K562 (cell line): ENCODE data around the gene PPIE. TPM values are rescaled to one million over a fixed set of nuclear protein-coding genes. Genes with fewer than 3 reads are reported as not detected.

Experiments
- C11orf30 ChIP-seq: fragments of 450-650 bp; IDR thresholded peaks from 2 replicates; pipeline ENCODE4 v1.6.1; 2016; ENCODE audit warnings: low read depth, mild to moderate bottlenecking
- CBFB ChIP-seq: sonication (generic); formaldehyde crosslinking; IDR thresholded peaks from 2 replicates; pipeline ENCODE4 v1.4.0; 2020; ENCODE audit warnings: mild to moderate bottlenecking, missing genetic modification reagents
- CBX3 ChIP-seq, 2 experiments: IDR thresholded peaks; 1 replicate in 1 of 2; 2 replicates in 1 of 2; pipeline ENCODE4 v1.6.1; 2012; ENCODE audit warnings: inconsistent platforms in 2 of 2, low read length in 2 of 2, borderline replicate concordance in 1 of 2, control low read depth in 1 of 2
- E2F3 ChIP-seq: fragments of 250-450 bp; sonication (Bioruptor Pico); IDR thresholded peaks from 2 replicates; pipeline ENCODE4 v1.4.0; 2020; ENCODE audit warnings: mild to moderate bottlenecking
- E2F6 ChIP-seq, 2 experiments: IDR thresholded peaks; 2 replicates each; pipeline ENCODE4 v1.6.1; 2011; ENCODE audit warnings: borderline replicate concordance in 1 of 2, control low read depth in 1 of 2, low read depth in 1 of 2, low read length in 1 of 2, mild to moderate bottlenecking in 1 of 2, mixed read lengths in 1 of 2, moderate library complexity in 1 of 2; ENCODE audit not compliant: insufficient read depth in 1 of 2, insufficient read length in 1 of 2, poor library complexity in 1 of 2, severe bottlenecking in 1 of 2; ENCODE audit errors: extremely low read depth in 1 of 2
- ELF1 ChIP-seq: fragments of 200-800 bp; sonication (Bioruptor generic); IDR thresholded peaks from 2 replicates; pipeline ENCODE4 v1.6.1; 2016; ENCODE audit warnings: missing genetic modification characterization, missing compliant biosample characterization
- ETV1 ChIP-seq: fragments of 450-650 bp; conservative IDR thresholded peaks from 2 replicates; pipeline ENCODE4 v1.6.1; 2016; ENCODE audit warnings: missing genetic modification characterization, control low read depth, low read depth, missing compliant biosample characterization
- FUS ChIP-seq: fragments of 200-400 bp; formaldehyde crosslinking; optimal IDR thresholded peaks from 2 replicates; pipeline ENCODE3; 2017; ENCODE audit warnings: low read depth, low read length
- HCFC1 ChIP-seq: IDR thresholded peaks from 2 replicates; pipeline ENCODE4 v1.6.1; 2012; ENCODE audit warnings: low read depth, low read length, improper control_type of control experiment
- MECOM ChIP-seq: fragments of 250-450 bp; sonication (Bioruptor Pico); IDR thresholded peaks from 2 replicates; pipeline ENCODE4 v1.8.0; 2022; ENCODE audit warnings: inconsistent platforms
- MEIS2 ChIP-seq: fragments of 450-650 bp; IDR thresholded peaks from 2 replicates; pipeline ENCODE4 v1.6.1; 2014; ENCODE audit warnings: mild to moderate bottlenecking; ENCODE audit not compliant: partially characterized antibody
- MLX ChIP-seq, 2 experiments: fragments of 450-650 bp in 1 of 2; sonication (generic) in 1 of 2; formaldehyde crosslinking; conservative IDR thresholded peaks; 2 replicates each; pipeline versions ENCODE4 v1.4.0 to v1.8.1; 2020 to 2022; ENCODE audit warnings: mild to moderate bottlenecking in 1 of 2, missing genetic modification reagents in 1 of 2
- MTA3 ChIP-seq: fragments of 450-650 bp; formaldehyde crosslinking; IDR thresholded peaks from 2 replicates; pipeline ENCODE4 v1.6.1; 2017; ENCODE audit warnings: mild to moderate bottlenecking, borderline replicate concordance
- MXI1 ChIP-seq: IDR thresholded peaks from 2 replicates; pipeline ENCODE4 v1.6.1; 2011; ENCODE audit warnings: low read depth, mild to moderate bottlenecking, improper control_type of control experiment, low read length
- NKRF ChIP-seq: fragments of 450-650 bp; IDR thresholded peaks from 2 replicates; pipeline ENCODE4 v1.6.1; 2016; ENCODE audit warnings: borderline replicate concordance
- NR2C1 ChIP-seq, 2 experiments: fragments of 450-650 bp; IDR thresholded peaks; 2 replicates each; pipeline ENCODE4 v1.6.1; 2017; ENCODE audit warnings: mild to moderate bottlenecking in 2 of 2, antibody characterized with exemption in 1 of 2, inconsistent platforms in 1 of 2, missing compliant biosample characterization in 1 of 2, missing genetic modification characterization in 1 of 2
- NR2C2 ChIP-seq, 2 experiments: fragments of 200-800 bp in 1 of 2; sonication (Bioruptor generic) in 1 of 2; sonication (generic) in 1 of 2; formaldehyde crosslinking in 1 of 2; IDR thresholded peaks; 2 replicates each; pipeline versions ENCODE4 v1.6.1 to v1.8.0; 2016 to 2022; ENCODE audit warnings: mild to moderate bottlenecking in 1 of 2, missing compliant biosample characterization in 1 of 2, missing genetic modification characterization in 1 of 2, missing genetic modification reagents in 1 of 2
- NRF1 ChIP-seq, 2 experiments: fragments of 450-650 bp; IDR thresholded peaks in 1 of 2; conservative IDR thresholded peaks in 1 of 2; 2 replicates each; pipeline ENCODE4 v1.6.1; 2014; ENCODE audit warnings: mild to moderate bottlenecking in 2 of 2
- PML ChIP-seq: IDR thresholded peaks from 2 replicates; pipeline ENCODE4 v1.6.1; 2012; ENCODE audit warnings: low read length, inconsistent platforms
- POLR2B ChIP-seq: fragments of 450-650 bp; IDR thresholded peaks from 2 replicates; pipeline ENCODE4 v1.6.1; 2018; ENCODE audit warnings: low read depth; ENCODE audit not compliant: partially characterized antibody
- POLR2G ChIP-seq: fragments of 200-400 bp; formaldehyde crosslinking; IDR thresholded peaks from 2 replicates; pipeline ENCODE4 v1.6.1; 2017; ENCODE audit warnings: low read depth, mild to moderate bottlenecking, antibody characterized with exemption, low read length, moderate library complexity
- PRPF4 ChIP-seq: fragments of 200-400 bp; formaldehyde crosslinking; IDR thresholded peaks from one replicate; pipeline ENCODE4 v1.6.1; 2017; ENCODE audit warnings: low read length, low read depth, mild to moderate bottlenecking; ENCODE audit not compliant: insufficient read depth, poor library complexity, severe bottlenecking
- ZNF311 ChIP-seq: fragments of 250-450 bp; sonication (Bioruptor Pico); IDR thresholded peaks from 2 replicates; pipeline ENCODE4 v1.4.0; 2020; ENCODE audit warnings: mild to moderate bottlenecking, moderate library complexity
- polyA plus RNA-seq, 8 experiments: library from polyadenylated mRNA; depleted of rRNA in 4 of 8; stranded (reverse) in 5 of 8; unstranded in 3 of 8; fragments of >200 nt; fragmentation: Nextera tagmentation in 2 of 8; fragmentation: Illumina TruSeq in 1 of 8; extraction: Ambion mirVana in 2 of 8; extraction: Trizol in 1 of 8; gene quantifications; 2 replicates each; pipeline versions ENCODE4 v1.2.1 to v1.2.3, GENCODE V29; 2011 to 2014; ENCODE audit warnings: inconsistent platforms in 1 of 8, missing spikeins in 1 of 8
- total RNA-seq, 7 experiments: library from RNA; depleted of rRNA in 6 of 7; stranded (reverse); fragments of >200 nt in 6 of 7; fragmentation: Illumina TruSeq in 2 of 7; extraction: Trizol in 2 of 7; gene quantifications; 2 replicates each; pipeline versions ENCODE4 v1.2.1 to v1.2.3, GENCODE V29; 2011 to 2021; ENCODE audit warnings: low replicate concordance in 1 of 7

Gene PPIE
- total and polyA plus RNA-seq, 9 of the 15 experiments (the other 6 are each of a cell fraction or from before 2014, with no cell fraction given): 75.4 to 444 (median 131) TPM

DNA sequence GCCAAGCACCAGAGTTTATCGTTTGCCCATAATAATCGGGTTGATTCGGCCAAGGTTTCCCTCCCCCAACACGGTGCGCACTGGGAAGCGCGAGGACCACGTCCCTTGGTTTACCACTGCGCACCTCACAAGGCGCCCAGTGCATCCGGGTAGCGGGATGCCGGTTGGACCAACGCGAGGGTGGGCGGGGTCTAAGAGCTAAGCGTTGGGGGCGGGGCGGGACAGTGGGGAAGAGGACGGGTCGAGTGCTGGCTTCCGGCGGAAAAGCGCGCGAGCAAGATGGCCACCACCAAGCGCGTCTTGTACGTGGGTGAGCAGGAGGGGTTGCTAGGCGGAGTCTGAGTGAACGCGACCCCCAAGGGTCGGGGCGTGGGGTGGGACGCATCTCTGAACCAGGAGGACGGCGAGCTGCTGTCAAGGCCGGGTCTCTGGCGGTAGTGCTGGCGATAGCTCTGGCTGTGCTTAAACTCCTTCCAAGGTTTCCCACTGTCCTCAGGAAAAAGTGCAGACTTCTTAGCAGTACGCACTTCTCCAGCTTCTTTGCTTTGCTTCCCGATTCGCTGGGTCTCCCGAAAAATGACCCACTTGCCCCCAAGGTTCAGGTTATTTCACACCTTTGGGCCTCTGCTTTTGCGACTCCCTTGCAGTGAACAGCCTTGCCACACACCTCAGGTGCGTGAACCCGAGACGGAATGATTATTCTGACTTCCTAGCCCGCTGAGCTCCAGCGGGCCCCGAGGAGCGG is at the start of gene PPIE (continued):
- TF ChIP-seq E2F3 (CRISPR knock-in tag) (peak; percentile 5; the same call in 1 of the 2 replicates), POLR2G (peak; percentile 94), PML (peak; percentile 74; the same call in 1 of the 2 replicates), HCFC1 (peak; percentile 64), MECOM (CRISPR knock-in tag) (0 out of 2 replicates have a peak, but pooled peaks have one; percentile 24), MLX (CRISPR knock-in tag; conservative IDR thresholded peaks at IDR 0.05) (no peak), MEIS2 (no peak), E2F6 (IDR thresholded peaks at IDR 0.05; ENCODE audit: borderline replicate concordance in 1 of 2, extremely low read depth in 1 of 2, insufficient read depth in 1 of 2, insufficient read length in 1 of 2, low read depth in 1 of 2, low read length in 1 of 2, poor library complexity in 1 of 2, severe bottlenecking in 1 of 2) (peak; percentile 71 to 86), ELF1 (peak; percentile 69), MTA3 (0 out of 2 replicates have a peak, but pooled peaks have one; percentile 57), PRPF4 (peak; percentile 29), NKRF (peak; percentile 90), ETV1 (tag) (peak; percentile 69), NR2C1 (IDR thresholded peaks at IDR 0.05) (peak; percentile 42; the same call in 1 of the 2 replicates), NR2C1 (tag; IDR thresholded peaks at IDR 0.05) (peak; percentile 33; the same call in 1 of the 2 replicates), C11orf30 (peak; percentile 97), CBX3 (IDR thresholded peaks at IDR 0.05; ENCODE audit: borderline replicate concordance in 1 of 2, low read length in 2 of 2) (peak in 1 of 2 experiments; percentile 85; a peak in 2 of 3 replicates), NR2C2 (CRISPR knock-in tag; IDR thresholded peaks at IDR 0.05) (peak; percentile 12; the same call in 1 of the 2 replicates), NR2C2 (tag; IDR thresholded peaks at IDR 0.05) (peak; percentile 79), ZNF311 (CRISPR knock-in tag) (no peak), CBFB (CRISPR knock-in tag) (no peak), NRF1 (conservative IDR thresholded peaks at IDR 0.05 in 1 of 2, IDR thresholded peaks at IDR 0.05 in 1 of 2) (peak; percentile 88 to 89), MXI1 (no peak), FUS (no peak), POLR2B (peak; percentile 93)
